Effector memory CD8-positive, alpha-beta T cell (primary cell): ENCODE results near the gene INTS1.

Experiments
- ATAC-seq: fragments of 150-1000 bp; cut with Tn5 transposase; replicated peaks from 2 replicates; pipeline ENCODE4 v1.10.0; 2021; ENCODE audit warnings: mild to moderate bottlenecking, moderate library complexity
- DNase-seq, 3 experiments: peaks; one replicate each; pipeline ENCODE4 v3.0.0; 2021
- H3K27ac Mint-ChIP-seq, 2 donors: one replicate each; pipeline ENCODE4 v1.8.0; 2022; ENCODE audit warnings: mild to moderate bottlenecking in 2 of 2, mixed read lengths in 2 of 2, moderate library complexity in 2 of 2
- H3K27me3 Mint-ChIP-seq, 2 donors: one replicate each; pipeline ENCODE4 v1.8.0; 2022; ENCODE audit warnings: mixed read lengths in 2 of 2
- H3K36me3 Mint-ChIP-seq: one replicate; pipeline ENCODE4 v1.8.0; 2022; ENCODE audit warnings: mild to moderate bottlenecking, moderate library complexity, mixed read lengths; ENCODE audit not compliant: insufficient read depth
- H3K4me1 Mint-ChIP-seq, 2 donors: one replicate each; pipeline ENCODE4 v1.8.0; 2022; ENCODE audit warnings: low read depth in 2 of 2, mixed read lengths in 2 of 2
- H3K4me3 Mint-ChIP-seq, 2 donors: one replicate each; pipeline ENCODE4 v1.8.0; 2022; ENCODE audit warnings: mild to moderate bottlenecking in 2 of 2, mixed read lengths in 2 of 2, moderate library complexity in 2 of 2
- H3K9me3 Mint-ChIP-seq, 2 donors: one replicate each; pipeline ENCODE4 v1.8.0; 2022; ENCODE audit warnings: mixed read lengths in 2 of 2

Gene INTS1

DNA sequence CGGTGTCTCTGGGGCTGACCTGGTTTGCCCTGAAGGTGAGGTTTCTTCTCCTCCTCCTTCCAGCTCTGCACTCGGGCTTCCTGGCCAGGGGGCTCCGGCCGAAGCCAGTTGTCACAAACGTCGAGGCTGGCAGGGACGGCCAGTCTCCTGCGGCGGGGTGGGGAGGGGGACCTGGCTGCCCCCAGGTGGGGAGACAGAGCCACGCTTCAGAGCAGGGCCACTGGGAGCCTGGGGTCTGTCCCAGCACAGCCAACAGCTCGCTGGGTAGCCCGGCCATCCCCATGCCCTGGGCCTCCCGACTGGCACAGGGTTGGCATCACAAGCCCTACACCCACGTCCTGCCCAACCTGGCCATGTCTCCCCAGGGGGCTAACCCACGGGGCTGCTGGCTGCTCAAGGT is 65.4 kb downstream of the INTS1 start:
- Mint-ChIP-seq H3K36me3 (no peaks in the 10 kb centered on the region), H3K27ac (no peak overlapping the region), H3K27me3 (no peaks in the 10 kb centered on the region), H3K4me3 (no peak overlapping the region), H3K9me3 (no peaks in the 10 kb centered on the region), H3K4me1 (no peaks in the 10 kb centered on the region)
- ATAC-seq (no peak), DNase-seq (no peak)

DNA sequence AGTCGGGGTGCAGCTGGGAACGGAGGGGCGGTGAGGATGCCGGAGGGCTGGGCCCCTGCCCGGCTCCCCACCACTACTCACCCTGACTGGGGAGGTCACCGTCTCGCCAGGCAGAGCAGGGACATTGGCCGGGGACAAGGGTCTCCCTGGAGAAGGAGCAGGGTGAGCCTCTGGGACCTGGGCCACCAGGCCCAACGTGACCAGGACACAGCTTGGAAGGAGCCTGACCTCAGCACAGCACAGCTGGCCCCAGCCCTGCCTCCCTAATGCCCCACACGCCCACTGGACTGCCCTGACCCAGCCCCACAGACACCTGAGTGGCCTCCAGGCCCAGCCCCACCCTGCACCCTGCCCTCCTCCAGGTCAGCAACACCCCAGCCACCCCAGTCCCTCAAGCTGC is 66.0 kb downstream of the INTS1 start:
- Mint-ChIP-seq H3K4me1 (no peaks in the 10 kb centered on the region), H3K9me3 (no peaks in the 10 kb centered on the region), H3K4me3 (no peak overlapping the region), H3K27ac (no peak overlapping the region), H3K36me3 (no peaks in the 10 kb centered on the region), H3K27me3 (no peaks in the 10 kb centered on the region)
- DNase-seq (no peak), ATAC-seq (no peak)

DNA sequence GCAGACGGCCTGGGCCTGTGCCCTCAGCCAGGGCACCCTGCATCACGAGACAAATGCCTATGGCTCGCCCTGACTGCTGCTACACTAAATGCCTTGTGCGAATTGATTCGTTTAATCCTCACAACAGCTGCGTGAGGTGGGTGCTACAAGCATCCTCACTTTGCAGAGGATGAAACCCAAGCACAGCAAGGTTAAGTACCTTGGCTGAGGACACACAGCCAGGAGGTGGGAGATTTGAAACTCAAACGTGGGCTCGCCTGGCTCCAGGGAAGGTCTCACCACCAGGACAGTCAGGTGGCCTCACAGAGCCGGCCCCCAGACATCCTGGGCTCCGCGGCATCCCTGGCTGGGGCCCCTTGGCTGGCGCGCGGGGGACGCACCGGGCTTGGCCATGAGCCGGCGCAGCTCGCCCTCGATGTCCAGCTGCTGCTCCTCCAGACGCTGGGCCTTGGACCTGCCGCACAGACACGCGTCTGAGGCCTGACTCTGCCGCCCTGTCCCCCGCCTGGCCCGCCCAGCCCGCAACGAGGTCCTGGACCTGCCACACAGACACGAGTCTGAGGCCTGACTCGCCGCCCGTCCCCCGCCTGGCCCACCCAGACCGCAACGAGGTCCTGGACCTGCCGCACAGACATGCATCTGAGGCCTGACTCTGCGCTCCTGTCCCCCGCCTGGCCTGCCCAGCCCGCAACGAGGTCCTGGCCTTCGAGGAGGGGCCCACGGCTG is 66.9 kb downstream of the INTS1 start:
- peaks cover 4 to 5% of the 10 kb centered on the region in 2 donors for H3K4me1 Mint-ChIP-seq
- H3K27ac Mint-ChIP-seq, result no peak overlapping the region
- H3K36me3 Mint-ChIP-seq, result no peaks in the 10 kb centered on the region
- no peak for ATAC-seq
- H3K4me3 Mint-ChIP-seq, result no peak overlapping the region
- peaks cover 5 to 7% of the 10 kb centered on the region in 2 donors for H3K27me3 Mint-ChIP-seq
- H3K9me3 Mint-ChIP-seq, result no peaks in the 10 kb centered on the region
- DNase-seq, result no peak

DNA sequence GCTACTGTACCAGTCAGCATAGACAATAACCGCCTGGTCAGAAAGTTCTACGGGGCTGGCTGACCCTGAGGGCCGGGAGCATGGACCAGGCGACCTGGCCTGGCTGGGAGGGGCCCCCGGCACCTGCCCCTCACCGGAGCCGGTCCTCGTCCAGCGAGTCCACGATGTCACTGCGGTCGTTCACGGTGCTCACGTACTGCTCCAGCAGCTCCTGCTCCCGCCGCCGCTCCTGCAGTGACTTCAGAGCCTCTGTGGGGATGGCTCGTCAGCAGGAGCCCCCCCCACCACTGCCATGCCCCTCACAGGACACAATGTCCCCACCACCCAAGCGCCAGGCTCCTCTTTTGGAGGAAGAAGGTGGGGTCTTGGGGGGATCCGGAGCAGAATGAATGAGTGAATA is 67.6 kb downstream of the INTS1 start:
- peaks cover 8 to 14% of the 10 kb centered on the region in 2 donors for H3K27me3 Mint-ChIP-seq

DNA sequence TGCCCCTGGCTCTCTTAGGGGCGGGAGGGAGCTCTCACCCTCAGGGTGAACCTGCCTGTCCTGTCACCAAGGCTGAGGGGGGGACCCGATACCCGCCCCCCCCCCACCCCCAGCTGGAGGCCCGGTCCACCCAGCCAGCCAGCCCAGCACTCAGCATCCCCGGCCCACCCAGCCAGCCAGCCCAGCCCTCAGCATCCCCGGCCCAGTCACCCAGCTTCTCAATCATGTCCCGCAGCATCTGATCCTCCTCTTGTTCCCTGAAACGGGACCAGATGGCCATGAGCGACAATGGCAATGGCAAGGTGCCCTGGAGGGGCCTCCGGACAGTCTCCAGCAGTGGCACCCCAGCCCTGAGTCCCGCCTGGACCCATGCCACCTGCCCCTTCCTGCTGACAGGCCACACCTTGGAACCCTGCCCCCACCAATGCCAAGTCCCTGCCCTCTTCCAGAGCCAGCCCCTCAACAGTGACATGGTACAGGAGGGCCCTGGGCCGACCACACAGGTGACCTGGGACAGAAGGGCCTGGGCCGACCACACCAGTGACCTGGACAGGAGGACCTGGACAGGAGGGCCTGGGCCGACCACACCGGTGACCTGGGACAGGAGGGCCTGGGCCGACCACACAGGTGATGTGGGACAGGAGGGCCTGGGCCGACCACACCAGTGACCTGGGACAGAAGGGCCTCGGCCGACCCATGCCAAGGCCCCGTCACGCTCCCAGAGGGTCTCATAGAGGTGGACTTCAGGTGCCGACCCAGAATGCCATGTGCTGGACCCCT is 69.1 kb downstream of the INTS1 start:
- Mint-ChIP-seq H3K9me3 (no peaks in the 10 kb centered on the region), H3K4me3 (no peak overlapping the region), H3K27ac (peak overlapping the region in 1 of 2 donors; percentile 35), H3K36me3 (no peaks in the 10 kb centered on the region), H3K27me3 (peaks cover 8 to 26% of the 10 kb centered on the region in 2 donors), H3K4me1 (peaks cover 4 to 6% of the 10 kb centered on the region in 2 donors)
- no peak for ATAC-seq
- no peak for DNase-seq

More for the DNA sequence above, 67.6 kb downstream of the INTS1 start:
- ATAC-seq, result no peak
- DNase-seq, result no peak
- Mint-ChIP-seq H3K27ac (no peak overlapping the region), H3K9me3 (no peaks in the 10 kb centered on the region), H3K36me3 (no peaks in the 10 kb centered on the region), H3K4me3 (no peak overlapping the region), H3K4me1 (peaks cover 4 to 6% of the 10 kb centered on the region in 2 donors)

DNA sequence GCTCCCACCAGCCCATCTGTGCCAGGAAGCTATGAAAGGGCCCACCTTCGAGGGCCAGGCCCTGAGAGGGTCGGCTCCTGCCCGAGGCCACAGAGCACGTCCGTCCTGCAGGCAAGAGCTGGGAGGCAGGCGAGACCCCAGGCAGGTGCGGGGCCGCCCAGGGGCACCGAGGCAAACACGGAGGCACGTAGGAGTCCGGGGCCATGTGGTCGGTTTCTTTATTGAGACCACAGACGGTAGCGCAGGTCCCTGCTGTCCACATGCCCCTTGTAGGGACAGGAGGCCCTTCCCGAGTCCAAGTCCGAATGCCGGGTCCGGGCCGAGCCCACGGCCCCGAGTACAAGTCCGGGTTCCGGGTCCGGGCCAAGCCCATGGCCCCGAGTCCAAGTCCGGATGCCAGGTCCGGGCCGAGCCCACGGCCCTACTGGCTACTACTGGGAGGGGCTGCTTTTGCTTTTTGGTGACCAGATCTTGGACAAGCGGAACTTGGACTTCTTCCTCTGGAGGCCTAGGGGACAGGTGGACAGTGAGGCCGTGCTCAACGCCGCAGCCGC is 69.9 kb downstream of the INTS1 start:
- no peak for ATAC-seq
- H3K27ac Mint-ChIP-seq, result no peak overlapping the region
- peaks cover 8 to 26% of the 10 kb centered on the region in 2 donors for H3K27me3 Mint-ChIP-seq
- DNase-seq, result no peak
- H3K4me1 Mint-ChIP-seq, result peaks cover 4 to 6% of the 10 kb centered on the region in 2 donors
- H3K36me3 Mint-ChIP-seq, result no peaks in the 10 kb centered on the region
- H3K4me3 Mint-ChIP-seq, result no peak overlapping the region
- H3K9me3 Mint-ChIP-seq, result no peaks in the 10 kb centered on the region

DNA sequence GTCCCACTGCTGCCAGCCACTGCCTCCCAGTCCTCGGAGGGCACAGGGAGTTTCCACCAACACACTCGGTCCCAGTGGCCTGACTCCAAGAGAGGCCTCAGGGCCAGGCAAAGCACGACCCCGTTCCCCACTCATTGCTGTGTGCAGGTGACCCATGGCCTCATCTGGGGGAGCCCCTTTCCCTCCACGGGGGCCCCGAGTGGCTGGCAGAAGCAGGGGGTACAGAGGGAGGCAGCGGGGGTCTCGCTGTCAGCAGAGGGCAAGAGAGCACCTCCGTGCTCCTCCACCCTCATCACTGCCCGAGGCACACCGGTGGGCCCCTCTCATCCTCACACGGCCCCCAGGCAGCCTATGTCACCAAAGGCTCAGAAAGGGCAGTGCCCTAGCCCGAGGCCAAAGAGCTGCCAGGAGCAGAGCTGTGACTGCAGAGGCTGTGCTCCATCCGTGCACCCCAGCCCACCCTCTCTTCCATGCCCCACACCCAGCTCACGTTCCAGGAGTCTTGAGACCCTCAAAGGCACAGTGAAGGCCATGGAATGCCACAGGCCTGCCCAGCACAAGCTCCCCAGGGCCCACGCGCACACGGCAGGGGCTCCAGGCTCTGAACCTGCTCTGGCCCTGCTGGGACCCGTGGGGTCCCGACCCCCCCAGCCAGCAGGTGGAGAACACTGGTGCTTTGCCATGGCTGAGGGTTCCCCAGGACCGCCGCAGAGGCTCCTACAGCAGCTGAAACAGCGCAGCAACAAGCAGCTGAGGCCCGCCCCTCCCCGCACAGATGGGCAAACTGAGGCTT is 70.9 kb downstream of the INTS1 start:
- H3K27me3 Mint-ChIP-seq, result peaks cover 8 to 26% of the 10 kb centered on the region in 2 donors
- no peak overlapping the region for H3K4me3 Mint-ChIP-seq
- peaks cover 4 to 6% of the 10 kb centered on the region in 2 donors for H3K4me1 Mint-ChIP-seq
- no peaks in the 10 kb centered on the region for H3K36me3 Mint-ChIP-seq
- ATAC-seq, result no peak
- no peaks in the 10 kb centered on the region for H3K9me3 Mint-ChIP-seq
- no peak for DNase-seq
- no peak overlapping the region for H3K27ac Mint-ChIP-seq

DNA sequence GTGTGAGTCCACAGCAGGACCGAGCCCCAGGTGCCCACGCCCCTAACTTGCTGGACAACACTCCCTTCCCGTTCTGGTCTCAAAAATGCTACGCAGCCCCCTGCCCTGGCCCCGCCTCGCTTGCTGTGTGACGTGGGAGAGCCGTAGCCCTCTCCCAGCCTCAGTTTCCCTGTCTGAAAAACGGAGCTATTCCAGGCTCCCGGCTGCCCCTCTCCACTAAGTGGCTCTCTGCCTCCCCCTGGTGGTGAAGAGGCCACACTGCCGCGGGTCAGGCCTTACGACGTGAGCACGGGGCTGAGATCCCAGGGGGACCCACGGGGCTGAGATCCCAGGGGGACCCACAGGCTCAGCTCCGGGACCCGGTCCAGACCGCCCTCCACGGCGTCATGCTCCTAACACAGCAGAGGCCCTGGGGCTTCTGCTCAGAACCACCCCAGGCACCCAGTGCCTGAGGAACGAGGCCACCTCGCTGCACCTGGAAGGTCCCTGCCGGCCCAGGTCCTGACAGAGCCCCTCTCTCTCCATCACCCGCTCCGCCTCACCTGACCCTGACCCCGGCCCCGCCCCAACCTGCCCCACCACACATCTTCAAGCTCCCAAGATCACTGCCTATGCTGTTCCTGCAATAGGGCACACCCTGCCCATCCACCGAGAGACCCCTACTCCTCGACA is 71.6 kb downstream of the INTS1 start:
- H3K4me3 Mint-ChIP-seq, result peak overlapping the region; percentile 9 to 68
- peaks cover 4 to 6% of the 10 kb centered on the region in 2 donors for H3K4me1 Mint-ChIP-seq
- DNase-seq (peak; percentile 82 to 86 (median 84)), ATAC-seq (peak; percentile 88)
- no peaks in the 10 kb centered on the region for H3K36me3 Mint-ChIP-seq
- H3K9me3 Mint-ChIP-seq, result no peaks in the 10 kb centered on the region
- peak overlapping the region in 1 of 2 donors; percentile 24 for H3K27ac Mint-ChIP-seq
- H3K27me3 Mint-ChIP-seq, result peaks cover 8 to 26% of the 10 kb centered on the region in 2 donors

DNA sequence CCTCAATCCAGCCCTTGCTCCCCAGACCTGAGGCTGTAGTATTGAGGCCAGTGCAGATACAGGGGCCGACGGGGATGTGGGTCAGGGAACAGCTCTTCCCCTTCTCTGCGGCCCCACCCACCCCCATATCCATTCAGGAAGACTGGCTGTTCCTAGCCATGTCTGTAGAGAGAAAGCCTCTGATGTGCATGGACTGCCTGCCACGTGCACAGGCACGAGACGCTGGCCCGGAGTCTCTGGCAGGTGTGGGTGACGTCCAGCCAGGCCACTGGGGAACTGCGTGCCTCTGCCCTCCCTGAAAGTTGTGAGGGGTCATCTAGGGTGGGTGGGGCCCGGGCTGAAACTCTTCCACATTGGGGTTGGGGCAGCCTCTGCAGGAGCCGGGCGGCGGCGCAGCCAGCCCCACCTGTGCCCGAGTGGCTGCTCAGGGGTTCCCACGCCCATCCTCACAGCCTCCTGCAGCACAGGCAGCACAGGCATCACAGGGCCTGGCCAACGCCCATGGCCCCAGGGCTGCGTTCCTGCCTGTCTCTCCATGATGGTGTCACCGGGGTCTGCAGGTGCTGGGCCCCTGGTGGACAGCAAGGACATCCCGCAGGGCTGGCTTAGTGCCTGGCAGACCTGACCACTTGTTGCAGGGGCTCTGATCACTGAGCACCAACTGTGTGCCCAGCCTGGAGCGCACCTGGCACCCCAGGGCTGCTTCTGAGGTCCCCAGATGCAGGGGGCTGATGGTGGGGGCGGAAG is 72.4 kb downstream of the INTS1 start:
- no peak for DNase-seq
- H3K9me3 Mint-ChIP-seq, result no peaks in the 10 kb centered on the region
- H3K4me1 Mint-ChIP-seq, result peaks cover 4 to 6% of the 10 kb centered on the region in 2 donors
- peak overlapping the region in 1 of 2 donors; percentile 68 for H3K4me3 Mint-ChIP-seq
- H3K27me3 Mint-ChIP-seq, result peaks cover 8 to 26% of the 10 kb centered on the region in 2 donors
- no peaks in the 10 kb centered on the region for H3K36me3 Mint-ChIP-seq
- no peak for ATAC-seq
- H3K27ac Mint-ChIP-seq, result peak overlapping the region in 1 of 2 donors; percentile 24

DNA sequence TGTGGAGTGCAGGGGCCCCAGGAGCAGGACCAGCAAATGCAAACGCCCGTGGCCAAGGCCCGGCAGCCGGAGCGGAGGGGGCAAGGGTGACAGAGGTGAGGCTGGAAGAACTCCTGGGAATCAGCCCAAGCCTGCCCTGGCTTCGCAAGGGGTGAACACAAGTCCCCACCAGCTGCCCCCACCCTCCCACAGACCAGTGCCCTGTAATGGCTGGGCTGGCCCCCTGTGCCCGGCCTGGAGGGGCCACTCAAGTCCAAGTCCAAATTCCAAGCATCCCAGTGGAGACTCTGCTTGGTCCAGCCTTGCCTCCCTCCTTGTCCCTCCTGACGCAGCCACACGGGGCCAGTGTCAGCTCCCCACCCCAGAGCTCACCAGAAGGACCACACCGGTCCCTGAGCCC is 73.0 kb downstream of the INTS1 start:
- Mint-ChIP-seq H3K27ac (no peak overlapping the region), H3K9me3 (no peaks in the 10 kb centered on the region), H3K4me3 (no peak overlapping the region), H3K36me3 (no peaks in the 10 kb centered on the region), H3K4me1 (peaks cover 4 to 6% of the 10 kb centered on the region in 2 donors), H3K27me3 (peaks cover 8 to 26% of the 10 kb centered on the region in 2 donors)
- DNase-seq (no peak), ATAC-seq (no peak)

DNA sequence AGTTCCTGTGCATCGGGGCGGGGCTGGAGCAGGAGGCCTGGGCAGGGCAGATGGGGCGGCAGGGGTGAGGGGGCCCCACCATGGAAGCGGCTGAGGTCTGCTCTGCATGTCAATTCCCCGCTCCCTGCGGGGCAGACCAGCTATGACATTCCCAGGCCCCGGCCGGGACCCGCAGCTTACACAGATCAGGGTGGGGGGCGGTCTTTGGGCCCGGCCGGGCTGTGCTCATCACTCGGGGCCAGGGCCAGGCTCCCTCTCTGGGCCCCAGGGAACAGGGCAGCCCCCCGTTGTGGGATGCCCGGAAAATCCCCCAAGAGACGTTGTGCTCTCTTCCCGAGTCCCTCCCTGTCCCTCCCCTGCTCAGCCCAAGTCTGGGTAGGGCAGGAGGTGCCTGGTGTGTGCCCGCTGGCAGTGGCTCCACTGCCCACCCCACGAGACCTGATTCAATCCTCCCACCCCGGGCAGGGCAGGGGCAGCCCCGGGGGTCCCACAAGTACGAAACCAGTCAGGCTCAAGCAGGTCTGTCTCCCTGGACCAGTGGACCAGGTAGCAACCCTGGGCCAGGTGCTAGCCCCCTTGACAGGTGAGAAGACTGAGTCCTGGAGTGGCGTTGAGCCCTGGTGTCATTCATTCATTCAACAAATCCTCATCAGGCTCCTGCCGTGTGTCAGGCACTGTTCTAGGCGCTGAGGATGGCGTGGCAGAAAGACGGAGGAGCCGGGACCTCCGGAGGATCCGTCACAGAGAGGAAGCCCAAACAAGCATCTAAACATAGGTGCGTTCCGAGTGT is 73.9 kb downstream of the INTS1 start:
- H3K27me3 Mint-ChIP-seq, result peaks cover 8 to 26% of the 10 kb centered on the region in 2 donors
- ATAC-seq, result no peak
- H3K4me3 Mint-ChIP-seq, result no peak overlapping the region
- H3K27ac Mint-ChIP-seq, result no peak overlapping the region
- no peaks in the 10 kb centered on the region for H3K9me3 Mint-ChIP-seq
- H3K4me1 Mint-ChIP-seq, result peaks cover 4 to 6% of the 10 kb centered on the region in 2 donors
- H3K36me3 Mint-ChIP-seq, result no peaks in the 10 kb centered on the region
- no peak for DNase-seq
